HG03159 (cell line): Measurements from ENCODE around the gene COLEC11.
"Not testable (repeated sequence)": the region's sequence is repeated elsewhere in the genome, so short reads cannot be mapped to it uniquely, and the experiment has no call there.

Source experiments
- ATAC-seq: cut with Tn5 transposase; IDR thresholded peaks from one replicate; pipeline ENCODE4 v1.9.1; 2021; ENCODE audit warnings: mild to moderate bottlenecking, moderate library complexity; ENCODE audit not compliant: unreplicated experiment

Gene COLEC11

DNA sequence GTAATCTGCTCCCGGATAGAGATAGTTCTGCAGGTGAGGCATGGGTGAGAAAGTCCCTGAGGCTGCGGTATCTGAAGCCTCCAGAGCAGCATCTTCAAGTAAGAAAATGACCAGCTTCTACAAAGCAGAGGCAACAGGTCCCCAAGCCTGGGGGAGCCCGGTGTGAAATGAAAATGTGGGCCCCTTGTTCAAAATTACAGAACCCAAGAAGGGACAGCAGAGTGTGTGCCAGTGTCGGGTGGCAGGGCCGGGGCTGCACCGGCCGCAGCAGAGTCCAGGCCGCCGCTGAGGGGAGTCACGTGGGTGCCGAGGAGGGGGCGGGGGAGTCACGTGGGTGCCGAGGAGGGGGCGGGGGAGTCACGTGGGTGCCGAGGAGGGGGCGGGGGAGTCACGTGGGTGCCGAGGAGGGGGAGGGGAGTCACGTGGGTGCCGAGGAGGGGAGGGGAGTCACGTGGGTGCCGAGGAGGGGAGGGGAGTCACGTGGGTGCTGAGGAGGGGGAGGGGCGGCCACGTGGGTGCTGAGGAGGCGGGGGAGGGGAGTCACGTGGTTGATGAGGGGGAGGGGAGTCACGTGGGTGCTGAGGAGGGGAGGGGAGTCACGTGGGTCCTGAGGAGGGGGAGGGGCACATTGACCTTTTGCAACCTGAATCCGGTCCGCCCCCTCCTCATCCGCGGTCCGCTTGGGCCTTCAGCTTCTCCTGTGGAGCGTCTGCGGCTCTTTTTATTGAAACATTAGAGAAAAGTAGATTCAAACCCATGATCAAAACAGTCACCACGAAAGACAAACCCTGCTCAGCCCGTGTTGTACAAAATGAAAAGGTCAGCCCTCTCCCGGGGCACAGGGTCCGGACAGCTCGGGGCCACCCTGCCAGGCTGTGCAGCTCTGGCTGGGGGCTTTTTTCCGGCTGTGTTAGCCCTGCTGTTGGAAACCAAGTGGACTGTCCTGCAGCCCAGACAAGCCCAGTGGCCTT is 10.4 kb downstream of the COLEC11 start:
- ATAC-seq, result no peak

DNA sequence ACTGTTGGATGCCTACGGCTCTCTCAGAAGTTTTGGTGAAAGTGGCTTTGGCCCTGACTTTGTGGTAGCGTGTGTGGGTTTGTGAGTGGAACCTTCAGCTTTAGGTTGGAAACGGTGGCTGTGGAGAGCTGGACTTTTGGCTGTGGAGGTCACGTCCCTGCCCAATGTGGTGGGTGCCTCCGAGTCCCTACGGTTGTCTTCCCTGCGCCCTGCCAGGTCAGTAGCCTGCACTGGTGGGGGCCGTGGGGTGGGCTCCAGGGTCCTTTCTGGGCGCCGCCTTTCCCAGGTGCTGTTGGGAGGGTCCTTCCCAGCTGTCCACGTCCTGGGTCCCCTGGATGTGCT is 11.1 kb downstream of the COLEC11 start:
- ATAC-seq, result no peak

DNA sequence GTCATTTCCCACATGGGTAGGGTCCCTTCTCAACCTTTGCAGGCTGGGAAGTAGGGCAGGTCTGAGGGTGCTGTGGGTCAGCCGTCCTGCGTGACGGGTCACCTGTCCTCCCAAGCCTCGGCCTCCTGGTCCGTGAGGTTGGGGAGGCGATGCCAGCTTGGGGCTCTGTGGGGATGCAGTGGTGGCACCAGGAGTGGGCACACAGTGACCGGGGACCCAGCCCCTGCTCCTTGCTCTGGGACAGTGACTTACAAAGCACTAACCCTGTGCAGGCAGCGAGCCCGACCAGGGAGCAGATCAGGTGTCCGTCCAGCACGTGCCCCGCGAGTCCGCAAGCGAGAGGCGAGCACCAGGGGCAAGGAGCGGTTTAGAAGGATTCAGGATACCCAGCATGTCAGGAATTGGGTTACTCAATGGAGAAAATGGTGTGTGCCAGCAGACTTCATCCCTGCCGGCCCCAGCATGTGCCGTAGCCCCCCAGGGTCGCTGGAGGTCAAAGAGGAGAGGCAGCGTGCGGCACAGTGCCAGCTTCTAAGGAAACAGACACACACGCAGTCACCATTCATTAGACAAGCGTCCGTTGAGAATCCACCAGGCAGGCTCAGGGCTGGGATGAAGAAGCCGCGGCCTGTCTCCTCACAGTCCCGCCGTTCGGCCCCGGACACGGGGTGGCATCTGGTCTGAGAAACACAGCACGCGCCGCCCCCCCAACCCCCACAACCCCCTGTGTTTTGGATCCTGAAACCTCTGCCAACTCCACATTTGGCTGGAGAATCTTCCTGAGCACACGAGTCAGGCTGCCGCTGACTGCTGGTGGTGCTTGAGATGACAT is 11.7 kb downstream of the COLEC11 start:
- no peak for ATAC-seq

DNA sequence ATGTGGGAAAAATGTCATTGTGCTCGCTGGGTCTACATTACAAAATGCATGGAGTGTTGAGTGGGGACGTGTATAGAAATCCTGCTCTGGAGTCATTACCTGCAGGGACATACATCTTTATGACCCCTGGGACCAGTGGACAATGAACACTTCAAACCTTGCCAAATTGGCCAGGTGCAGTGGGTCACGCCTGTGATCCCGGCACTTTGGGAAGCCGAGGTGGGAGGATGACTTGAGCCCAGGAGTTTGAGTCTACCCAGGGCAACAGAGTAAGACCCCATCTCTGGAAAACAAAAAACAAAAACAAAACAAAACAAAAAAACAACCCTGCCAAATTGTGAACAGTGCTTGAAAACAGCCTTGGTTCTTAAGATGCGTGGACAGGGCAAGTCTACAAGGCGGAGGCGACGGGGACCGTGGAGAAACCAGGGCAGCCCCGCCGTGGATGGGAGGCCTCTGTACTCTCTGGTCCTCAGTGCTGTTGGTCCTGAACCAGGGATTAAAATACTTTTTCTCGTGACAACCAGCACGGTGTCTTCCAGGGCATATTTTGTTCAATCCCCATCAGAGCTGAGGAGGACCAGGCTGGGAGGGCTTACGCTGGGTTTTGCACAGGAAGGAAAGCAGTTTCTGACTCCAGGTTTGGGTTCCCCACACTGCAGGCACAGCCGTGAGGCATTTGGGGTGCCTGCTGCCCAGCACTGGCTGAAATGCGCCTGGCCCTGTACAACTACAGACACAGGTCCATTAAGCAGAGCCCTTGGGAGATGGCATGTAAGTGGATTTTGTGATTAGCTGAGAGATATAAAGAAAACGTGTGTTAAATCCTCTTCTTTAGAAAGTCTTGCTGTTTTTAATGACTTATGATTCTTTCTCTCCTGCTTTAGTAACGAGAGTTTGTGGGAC is 13.7 kb downstream of the COLEC11 start:
- ATAC-seq, result no peak

DNA sequence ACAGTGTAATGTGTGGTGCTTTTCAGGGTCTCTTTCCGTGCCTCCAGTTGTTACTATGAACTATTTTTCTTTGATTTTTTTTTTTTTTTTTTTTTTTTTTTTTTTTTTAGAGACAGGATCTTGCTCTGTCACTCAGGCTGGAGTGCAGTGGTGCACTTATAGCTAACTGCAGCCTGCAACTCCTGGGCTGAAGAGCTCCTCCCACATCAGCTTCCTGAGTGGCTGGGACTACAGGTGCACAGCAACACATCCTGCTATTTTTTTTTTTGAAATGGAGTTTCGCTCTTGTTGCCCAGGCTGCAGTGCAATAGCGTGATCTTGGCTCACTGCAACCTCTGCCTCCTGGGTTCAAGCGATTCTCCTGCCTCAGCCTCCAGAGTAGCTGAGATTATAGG is 14.4 kb downstream of the COLEC11 start:
- ATAC-seq, result peak; percentile 73

DNA sequence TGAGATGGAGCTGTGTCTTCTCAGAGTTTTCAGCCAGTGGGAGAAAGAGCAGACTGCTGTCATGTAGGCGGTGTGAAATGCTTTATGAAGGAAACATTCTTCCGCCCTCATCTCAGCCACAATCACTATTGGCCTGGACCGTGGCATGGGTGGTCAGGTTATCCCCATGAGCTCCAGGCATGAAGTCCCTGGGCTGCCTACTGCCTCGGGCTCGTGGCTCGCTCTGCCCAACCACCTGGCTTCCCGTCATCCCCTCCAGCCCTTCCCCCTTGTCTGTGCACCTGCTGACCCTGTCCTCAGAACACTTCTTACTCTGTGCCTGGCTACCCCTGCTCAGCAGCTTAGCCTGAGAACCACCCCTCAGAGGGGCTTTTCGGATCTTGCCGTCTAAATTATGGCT is 15.5 kb downstream of the COLEC11 start:
- ATAC-seq, result no peak

DNA sequence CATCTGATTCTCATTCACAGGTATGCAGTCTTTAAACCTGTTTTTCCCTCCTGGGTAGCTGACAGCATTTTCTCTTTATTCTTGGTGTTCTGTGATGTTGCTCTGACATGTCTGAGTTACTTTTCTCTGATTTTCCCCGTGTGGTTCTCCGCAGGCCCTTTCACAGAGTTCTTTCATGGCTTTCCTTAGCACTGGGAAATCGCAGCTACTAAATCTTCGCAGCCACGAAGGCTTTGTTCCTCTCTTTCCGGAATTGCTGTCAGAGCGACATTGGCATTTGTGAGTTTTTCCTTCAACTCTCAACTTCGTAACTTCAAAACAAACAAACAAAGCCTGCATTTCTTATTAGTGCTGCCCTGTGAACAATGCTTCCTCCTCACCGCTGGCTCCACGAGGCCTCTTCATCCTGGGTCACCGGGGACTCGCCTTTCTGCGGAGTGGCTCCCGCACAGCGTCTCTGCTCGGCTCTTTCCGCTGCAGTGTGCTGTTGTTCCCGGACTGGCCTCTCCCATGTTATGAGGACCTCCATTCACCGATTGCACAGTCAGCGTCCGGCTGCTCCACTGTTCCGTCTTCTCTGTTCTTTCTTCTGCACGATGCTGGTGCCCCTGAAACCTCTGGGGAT is 16.1 kb downstream of the COLEC11 start:
- ATAC-seq, result no peak

DNA sequence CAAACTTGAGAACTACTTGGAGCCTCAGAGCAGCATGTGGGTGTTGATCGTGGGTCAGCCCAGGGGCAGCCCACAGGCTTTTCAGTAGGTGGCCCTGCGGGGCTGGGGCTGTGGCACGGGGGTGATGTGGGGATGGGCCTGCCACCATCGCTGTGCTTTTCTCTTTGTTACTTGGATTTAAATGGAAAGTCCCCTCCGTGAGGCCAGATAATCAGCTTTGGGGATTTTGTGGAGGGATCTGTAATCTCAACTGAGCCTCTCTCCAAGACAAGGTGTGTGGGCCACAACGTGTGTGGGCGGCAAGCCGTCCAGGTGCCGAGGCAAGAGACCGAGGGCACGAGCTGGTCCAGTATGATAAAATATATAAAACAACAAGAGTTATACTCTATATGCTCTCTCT is 16.7 kb downstream of the COLEC11 start:
- no peak for ATAC-seq

DNA sequence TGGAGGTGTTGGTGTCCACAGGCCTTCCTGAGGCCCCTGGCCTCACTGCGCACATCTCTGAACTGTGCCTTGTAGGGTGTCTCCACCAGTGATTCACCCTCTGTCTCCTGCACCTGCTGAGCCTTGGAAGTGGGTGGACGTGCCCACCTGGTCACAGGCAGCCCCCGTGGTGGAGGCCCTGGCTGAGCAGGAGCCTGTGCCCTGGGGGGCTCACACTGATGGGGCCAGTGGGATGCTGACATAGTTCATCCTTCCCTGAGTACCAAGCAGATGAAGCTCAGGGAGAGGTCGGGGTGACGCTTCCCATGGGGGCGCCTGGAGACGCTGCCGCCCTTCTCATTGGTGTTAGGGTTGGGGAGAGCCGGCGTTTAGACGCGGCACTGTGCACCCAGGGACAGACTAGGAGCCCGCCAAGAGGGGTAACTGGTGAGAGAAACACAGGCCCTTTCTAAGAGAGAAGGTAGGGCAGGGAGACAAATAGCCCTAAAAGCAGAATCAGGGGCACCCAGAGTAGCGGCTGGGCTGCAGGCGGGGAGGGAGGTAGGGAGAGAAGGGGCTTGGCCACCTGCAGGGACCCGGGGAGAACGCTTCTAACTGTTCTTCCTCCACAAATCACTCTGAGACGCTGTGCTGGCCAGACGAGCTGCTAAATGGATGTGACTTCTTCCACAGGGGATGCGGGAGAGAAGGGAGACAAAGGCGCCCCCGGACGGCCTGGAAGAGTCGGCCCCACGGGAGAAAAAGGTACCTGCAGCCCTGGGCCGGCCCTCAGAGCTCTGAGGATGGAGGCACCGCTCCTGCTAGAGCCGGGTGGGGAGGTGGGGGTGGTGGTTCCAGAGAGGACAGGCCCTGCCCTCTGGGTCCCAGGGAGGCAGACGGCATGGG is 18.0 kb downstream of the COLEC11 start:
- no peak for ATAC-seq

DNA sequence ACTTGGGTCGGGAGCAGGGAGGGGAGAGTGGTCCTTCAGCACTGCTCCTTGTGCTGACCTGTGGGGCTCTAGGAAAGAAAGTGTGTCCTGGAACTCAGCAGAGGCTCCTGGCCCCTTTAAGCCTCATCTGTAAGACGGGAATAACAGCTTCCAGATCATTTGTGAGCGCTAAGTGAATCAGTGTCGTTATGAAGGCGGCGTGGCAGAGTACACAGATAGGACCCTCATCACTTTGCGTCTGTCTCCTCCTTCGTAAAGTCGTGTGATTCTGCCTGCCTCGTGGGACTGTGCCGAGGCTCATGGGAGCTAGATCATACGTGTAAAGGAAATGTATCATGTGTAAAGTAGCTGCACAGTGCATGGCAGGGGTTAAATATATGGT is 18.6 kb downstream of the COLEC11 start:
- ATAC-seq, result no peak

DNA sequence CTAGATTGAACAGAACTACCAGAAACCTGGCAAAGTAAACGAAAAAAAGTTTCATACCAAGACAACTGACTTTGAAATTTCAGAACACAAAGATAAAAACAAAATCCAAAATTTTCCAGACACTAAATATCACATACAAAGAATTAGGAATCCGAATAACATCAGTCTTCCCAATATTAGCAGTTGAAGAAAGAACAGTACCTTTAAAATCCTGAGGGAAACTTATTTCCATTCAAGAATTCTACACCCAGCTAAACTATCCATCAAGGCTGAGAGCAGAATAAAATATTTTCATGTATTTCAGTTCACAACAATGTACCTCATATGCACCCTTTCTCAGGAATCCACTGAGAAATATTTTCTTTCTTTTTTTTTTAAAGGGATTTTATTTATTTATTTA is 19.8 kb downstream of the COLEC11 start:
- ATAC-seq, result not testable (repeated sequence)

DNA sequence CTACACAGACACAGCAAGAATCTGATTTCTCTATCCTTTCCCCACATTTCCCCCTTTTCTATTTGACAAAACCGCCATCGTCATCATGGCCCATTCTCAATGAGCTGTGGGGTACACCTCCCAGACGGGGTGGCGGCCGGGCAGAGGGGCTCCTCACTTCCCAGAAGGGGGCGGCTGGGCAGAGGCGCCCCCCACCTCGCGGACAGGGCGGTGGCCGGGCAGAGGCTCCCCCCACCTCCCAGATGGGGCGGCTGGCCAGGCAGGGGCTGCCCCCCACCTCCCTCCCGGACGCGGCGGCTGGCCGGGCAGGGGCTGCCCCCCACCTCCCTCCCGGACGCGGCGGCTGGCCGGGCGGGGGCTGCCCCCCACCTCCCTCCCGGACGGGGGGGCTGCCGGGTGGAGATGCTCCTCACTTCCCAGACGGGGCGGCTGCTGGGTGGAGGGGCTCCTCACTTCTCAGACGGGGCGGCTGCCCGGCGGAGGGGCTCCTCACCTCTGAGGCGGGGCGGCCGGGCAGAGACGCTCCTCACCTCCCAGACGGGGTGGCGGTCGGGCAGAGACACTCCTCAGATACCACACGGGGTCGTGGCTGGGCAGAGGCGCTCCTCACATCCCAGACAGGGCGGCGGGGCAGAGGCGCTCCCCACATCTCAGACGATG is 20.8 kb downstream of the COLEC11 start:
- not testable (repeated sequence) for ATAC-seq

DNA sequence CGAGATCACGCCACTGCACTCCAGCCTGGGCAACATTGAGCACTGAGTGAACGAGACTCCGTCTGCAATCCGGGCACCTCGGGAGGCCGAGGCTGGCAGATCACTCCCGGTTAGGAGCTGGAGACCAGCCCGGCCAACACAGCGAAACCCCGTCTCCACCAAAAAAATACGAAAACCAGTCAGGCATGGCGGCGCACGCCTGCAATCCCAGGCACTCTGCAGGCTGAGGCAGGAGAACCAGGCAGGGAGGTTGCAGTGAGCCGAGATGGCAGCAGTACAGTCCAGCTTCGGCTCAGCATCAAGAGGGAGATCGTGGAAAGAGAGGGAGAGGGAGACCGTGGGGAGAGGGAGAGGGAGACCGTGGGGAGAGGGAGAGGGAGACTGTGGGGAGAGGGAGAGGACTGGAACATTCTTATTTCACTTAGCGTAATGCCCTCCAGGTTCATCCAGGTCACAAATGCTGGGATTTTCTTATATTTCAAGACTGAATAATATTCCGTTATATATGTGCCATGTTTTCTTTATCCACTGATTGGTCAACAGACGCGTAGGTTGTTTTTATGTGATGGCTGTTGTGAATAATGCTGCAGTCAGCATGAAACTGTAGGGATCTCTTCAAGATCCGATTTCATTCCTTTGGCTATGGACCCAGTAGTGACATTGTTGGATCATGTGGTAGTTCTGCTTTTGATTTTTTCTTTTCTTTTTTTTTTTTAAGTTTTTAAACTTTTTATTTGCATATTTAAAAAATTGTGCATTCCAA is 21.7 kb downstream of the COLEC11 start:
- not testable (repeated sequence) for ATAC-seq

DNA sequence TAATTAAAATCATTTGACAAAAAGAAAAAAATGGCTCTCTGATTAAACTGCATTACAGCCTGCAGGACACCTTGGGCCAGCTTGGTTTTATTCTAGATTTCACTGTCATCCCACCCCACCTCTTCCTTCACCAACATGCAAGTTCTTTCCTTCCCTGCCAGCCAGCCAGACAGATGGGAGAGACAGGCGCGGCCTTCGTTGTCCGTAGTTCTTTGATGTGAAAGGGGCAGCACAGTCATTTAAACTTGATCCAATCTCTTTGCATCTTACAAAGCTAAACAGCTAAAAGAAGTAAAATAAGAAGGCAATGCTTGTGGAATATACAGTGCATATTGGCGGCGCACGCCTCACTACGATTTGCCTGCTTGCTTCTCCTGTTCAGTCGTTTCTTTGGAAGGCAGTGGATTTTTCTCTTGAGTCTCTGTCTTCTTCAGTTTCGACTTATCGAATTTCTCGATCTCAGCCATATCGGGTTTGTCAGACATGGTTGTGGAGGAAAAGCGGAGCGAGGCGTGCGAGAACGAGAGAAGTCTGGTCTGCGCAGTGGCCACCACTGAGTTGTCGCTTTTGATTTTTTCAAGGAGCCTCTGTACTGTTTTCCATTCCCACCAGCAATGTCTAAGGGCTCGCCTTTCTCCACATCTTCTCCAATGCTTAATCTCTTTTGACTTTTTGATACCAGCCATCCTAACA is 22.4 kb downstream of the COLEC11 start:
- no peak for ATAC-seq

DNA sequence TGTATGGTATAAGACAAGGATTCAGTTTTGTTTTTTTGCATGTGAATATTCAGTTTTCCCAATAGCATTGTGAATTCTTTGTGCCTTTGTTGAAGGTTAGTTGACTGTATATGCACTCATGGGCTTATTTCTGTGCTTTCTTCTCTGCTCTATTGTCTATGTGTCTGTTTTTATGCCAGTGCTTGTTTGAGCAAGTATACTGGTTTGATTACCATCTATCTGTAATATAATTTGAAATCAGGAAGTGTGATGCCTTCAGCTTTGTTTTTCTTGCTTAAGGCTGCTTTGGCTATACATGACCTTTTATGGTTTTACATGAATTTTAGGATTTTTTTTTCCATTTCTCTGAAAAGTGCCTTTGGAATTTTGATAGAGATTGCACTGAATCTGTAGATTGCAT is 23.5 kb downstream of the COLEC11 start:
- no peak for ATAC-seq

DNA sequence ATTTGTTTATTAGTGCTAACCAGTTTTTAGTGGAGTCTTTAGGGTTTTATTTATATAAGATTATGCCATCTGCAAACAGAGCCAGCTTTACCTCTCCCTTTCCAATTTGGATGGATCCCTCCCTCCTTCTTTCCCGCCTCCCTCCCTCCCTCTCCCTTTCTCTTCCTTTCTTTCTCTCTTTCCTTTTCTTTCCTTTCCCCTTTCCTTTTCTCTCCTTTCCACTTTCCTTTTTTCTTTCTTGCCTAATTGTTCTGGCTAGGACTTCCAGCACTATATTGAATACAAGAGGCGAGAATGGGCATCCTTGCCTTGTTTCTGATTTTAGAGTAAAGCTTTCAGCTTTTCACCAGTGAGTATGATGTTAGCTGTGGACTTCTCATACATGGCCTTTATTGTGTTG is 24.1 kb downstream of the COLEC11 start:
- no peak for ATAC-seq

DNA sequence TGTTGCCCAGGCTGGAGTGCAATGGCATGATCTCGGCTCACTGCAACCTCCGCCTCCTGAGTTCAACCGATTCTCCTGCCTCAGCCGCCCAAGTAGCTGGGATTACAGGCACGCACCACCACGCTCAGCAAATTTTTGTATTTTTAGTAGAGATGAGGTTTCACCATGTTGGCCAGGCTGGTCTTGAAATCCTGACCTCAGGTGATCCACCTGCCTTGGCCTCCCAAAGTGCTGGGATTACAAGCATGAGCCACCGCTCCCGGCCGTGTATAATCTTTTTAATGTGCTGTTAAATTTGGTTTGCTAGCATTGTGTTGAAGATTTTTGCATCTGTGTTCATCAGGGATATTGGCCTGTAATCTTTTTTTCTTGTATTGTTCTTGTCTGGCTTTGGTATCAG is 24.7 kb downstream of the COLEC11 start:
- ATAC-seq, result not testable (repeated sequence)

DNA sequence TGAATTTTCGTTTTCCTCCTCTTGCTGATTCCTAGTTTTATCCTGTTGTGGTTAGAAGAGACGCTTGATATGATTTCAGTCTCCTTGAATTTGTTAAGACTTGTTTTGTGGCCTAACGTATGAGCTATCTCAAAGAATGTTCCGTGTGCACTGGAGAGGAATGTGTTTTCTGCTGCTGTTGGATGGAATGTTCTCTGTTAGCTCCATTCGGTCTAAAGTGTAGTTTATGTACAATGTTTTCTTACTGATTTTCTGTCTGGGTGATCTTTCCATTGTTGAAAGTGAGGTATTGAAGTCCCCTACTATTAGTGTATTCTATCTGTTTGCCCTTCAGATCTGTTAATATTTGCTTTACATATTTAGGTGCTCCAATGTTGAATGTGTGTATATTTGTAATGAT is 25.9 kb downstream of the COLEC11 start:
- no peak for ATAC-seq
